ENCODE measurements around the gene RPEL1.
"Not testable (repeated sequence)": the region's sequence is repeated elsewhere in the genome, so short reads cannot be mapped to it uniquely, and the experiment has no call there.

The RPEL1 gene

DNA sequence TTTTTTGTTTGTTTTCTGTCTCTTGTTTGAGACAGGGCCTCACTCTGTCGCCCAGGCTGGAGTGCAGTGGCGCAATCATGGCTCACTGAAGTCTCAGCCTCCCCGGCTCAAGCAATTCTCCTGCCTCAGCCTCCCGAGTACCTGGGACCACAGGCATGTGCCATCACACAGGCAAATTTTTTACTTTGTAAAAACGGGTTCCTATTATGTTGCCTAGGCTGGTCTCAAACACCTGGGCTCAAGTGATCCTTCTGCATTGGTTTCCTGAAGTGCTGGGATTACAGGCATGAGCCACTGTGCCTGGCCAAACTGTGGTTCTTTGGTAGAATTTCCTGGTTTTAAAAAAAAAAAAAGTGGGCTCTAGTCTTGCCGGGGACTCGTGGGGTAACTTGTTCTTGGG lies at the start of gene RPEL1:
Gene RPEL1, plus strand, starts transcription at position 301 of the 400 bp plus-strand sequence. CDS start 110 bp downstream, outside the sequence.
- not testable (repeated sequence) for DNase-seq (ENCODE audit: low read depth, low spot score)

DNA sequence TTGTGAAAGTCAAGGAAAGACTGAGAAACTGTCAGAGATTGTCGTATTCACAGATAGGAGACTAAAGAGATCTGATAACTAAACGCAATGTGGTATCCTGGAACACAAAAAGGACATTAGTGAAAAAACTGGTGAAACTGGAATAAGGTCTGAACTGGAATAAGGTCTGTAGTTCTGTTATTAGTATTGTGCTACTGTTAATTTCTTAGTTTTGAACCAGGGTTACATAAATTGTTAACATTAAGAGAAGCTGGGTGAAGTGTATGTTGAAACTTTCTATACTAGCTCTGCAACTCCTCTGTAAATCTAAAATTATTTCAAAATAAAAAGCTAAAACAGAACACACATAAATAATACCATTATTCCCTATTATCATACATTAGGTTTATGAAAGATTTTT lies 49.2 kb upstream of the RPEL1 start:
- DNase-seq (ENCODE audit: low read depth, low spot score) = no peak

DNA sequence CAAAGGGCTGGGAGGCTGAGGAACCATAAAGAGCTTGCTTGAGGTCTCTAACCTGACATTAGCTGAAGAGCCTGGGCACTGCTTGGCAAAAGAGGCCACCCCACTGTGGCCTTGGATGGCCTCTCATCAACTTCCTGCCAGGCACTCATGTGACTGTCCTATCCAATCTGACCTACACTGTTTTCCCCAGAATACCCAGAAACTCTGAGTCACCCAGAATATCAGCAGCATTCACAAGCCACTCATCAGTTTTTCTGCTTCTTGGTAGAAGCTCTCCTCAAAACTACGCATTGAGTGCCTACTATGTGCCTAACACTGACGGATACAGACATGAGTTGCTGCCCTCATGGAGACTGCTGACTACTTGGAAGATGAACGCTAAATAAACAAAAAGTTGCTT lies 48.5 kb upstream of the RPEL1 start:
- DNase-seq (ENCODE audit: low read depth, low spot score) = no peak

DNA sequence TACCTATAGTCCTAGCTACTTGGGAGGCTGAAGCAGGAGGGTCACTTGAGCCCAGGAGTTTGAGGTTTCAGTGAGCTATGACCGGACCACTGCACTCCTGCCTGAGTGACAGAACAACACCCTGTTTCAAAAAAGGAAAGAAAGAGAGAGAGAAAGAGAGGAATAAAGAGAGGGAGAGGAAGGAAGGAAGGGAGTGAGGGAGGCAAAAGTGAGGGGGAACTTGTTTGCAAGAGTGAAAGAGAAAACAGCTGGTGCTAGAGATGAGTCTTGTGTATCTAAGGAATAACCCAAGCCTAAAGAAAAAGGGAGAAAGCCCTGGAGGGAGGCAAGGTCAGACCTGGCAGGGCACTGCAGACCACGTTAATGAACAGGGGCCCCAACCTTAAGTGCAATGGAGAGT lies 47.8 kb upstream of the RPEL1 start:
- no peak for DNase-seq (ENCODE audit: low read depth, low spot score)

DNA sequence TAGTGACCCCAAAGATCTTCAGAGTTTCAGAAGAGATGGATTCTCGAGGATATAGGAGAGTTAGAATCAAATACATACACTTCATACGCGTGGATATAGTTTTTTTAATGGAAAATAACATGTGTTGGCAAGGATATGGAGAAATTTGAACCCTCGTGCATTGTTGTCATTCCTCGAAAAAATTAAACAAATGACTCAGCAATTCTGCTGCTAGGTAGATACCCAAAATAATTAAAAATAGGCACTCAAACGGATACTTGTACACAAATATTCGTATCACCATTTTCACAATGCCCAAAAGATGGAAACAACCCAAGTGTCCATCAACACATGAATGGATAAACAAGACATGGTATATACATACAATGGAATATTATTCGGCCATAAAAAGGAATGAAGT lies 47.0 kb upstream of the RPEL1 start:
- no peak for DNase-seq (ENCODE audit: low read depth, low spot score)

DNA sequence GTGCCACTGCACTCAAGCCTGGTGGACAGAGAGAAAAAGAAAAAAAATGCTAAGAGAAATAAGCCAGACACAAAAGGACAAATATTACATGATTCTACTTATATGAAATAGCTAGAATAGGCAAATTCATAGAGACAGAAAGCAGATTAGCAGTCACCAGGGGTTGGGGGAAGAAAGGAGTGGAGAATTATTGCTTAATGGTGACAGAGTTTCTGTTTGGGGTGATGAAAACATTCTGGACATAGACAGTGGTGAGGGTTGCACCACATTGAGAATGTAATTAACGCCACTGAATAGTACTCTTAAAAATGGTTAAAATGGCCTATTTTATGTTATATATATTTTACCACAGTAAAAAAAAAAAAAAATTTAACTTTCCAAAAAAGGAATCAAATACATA lies 46.2 kb upstream of the RPEL1 start:
- no peak for DNase-seq (ENCODE audit: low read depth, low spot score)

DNA sequence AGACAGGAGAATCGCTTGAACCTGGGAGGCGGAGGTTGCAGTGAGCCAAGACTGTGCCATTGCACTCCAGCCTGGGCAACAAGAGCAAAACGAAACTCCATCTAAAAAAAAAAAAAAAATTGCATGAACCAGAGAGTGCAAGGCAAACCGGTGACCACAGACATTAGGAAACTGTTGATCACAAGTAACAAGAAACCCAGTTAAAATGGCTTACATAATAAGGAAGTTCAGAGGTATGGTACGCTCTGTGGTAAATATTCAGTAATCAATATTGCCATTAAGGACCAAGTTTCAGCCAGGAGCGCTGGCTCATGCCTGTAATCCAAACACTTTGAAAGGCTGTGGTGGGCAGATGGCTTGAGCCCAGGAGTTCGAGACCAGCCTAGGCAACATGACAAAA lies 43.4 kb upstream of the RPEL1 start:
- no peak for DNase-seq (ENCODE audit: low read depth, low spot score)

DNA sequence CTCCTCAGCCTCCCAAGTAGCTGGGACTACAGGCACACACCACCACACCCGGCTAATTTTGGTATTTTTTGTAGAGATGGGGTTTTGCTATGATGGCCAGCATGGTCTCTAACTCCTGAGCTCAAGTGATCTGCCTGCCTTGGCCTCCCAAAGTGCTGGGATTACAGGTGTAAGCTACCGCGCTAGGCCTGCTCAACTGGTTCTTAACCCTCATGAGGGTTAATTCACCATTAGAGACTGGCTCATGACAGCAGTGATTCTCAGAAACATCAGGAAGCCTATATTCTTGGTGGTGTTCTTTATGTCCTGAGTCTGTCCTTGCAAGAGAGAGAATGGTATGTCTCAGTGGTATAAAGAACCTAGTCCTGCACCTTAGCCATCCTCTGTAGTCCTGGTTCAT lies 42.2 kb upstream of the RPEL1 start:
- DNase-seq (ENCODE audit: low read depth, low spot score) = no peak

DNA sequence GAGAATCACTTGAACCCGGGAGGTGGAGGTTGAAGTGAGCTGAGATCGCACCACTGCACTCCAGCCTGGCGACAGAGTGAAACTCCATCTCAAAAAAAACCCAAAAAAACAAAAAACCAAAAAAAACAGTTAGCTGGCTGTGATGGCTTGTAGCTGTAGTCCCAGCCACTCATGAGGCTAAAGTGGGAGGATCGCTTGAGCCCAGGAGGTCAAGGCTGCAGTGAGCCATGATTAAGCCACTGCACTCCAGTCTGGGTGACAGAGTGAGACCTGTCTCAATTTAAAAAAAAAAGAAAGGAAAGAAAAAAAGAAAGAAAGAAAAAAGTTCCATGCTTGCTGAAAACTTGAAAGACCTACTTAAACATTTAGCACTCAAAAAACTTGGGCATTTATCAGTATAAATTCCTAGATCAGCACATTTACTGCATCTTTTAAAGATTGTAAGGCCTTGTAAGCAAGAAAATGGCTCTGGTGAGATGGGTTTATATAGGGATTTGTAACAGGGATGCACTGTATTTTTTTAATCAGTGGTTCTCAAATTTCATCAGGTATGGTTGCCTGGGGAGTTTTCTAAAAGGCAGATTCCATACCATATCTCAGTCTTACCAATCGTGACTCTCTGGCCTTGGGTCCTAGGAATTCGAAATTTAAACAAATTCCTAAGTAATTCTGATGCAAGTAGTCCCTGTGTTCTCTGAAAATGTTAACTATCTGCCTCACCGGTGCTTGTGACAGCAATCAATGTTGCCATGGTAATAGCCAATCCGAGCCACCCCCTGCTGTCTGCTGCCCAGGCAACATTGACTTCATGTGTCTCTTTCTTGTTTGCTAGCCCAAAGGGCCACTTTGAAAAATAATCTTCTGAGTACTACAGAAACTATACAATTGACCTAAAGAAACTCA lies 41.1 kb upstream of the RPEL1 start:
- DNase-seq (ENCODE audit: low read depth, low spot score) = no peak

DNA sequence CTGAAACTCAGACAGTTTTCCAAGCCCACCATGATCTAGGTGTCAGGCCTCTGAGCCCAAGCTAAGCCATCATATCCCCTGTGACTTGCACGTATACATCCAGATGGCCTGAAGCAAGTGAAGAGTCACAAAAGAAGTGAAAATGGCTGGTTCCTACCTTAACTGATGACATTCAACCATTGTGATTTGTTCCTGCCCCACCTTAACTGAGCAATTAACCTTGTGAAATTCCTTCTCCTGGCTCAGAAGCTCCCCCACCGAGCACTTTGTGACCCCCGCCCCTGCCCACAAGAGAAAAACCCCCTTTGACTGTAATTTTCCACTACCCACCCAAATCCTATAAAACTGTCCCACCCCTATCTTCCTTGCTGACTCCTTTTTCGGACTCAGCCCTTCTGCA lies 40.3 kb upstream of the RPEL1 start:
- not testable (repeated sequence) for DNase-seq (ENCODE audit: low read depth, low spot score)

DNA sequence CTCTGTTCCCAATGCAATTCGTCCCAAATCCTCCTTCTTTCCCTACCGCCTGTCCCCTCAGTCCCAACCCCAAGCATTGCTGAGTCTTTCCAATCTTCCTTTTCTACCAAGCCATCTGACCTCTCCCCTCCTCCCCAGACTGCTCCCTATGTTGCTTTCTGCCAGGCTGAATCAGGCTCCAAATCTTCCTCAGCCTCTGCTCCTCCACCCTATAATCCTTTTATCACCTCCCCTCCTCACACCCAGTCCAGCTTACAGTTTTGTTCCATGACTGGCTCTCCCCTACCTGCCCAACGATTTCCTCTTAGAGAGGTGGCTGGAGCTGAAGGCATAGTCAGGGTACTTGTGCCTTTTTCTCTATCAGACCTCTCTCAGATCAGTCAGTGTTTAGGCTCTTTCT lies 39.0 kb upstream of the RPEL1 start:
- not testable (repeated sequence) for DNase-seq (ENCODE audit: low read depth, low spot score)

DNA sequence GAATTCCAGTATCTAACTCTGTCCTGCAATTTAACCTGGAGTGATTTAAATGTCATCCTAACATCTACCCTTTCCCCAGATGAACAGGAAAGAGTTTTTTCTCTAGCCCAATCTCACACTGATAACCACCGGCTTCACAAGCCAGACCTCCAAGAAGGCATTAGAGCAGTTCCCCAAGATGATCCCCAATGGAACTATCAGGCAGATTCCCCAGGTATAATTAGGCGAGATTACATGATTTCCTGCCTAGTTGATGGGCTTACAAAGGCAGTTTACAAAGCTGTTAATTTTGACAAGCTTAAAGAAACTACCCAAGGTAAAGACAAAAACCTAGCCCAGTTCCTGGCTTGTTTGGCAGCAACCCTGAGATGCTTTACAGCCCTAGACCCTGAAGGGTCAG lies 38.5 kb upstream of the RPEL1 start:
- DNase-seq (ENCODE audit: low read depth, low spot score) = no peak

DNA sequence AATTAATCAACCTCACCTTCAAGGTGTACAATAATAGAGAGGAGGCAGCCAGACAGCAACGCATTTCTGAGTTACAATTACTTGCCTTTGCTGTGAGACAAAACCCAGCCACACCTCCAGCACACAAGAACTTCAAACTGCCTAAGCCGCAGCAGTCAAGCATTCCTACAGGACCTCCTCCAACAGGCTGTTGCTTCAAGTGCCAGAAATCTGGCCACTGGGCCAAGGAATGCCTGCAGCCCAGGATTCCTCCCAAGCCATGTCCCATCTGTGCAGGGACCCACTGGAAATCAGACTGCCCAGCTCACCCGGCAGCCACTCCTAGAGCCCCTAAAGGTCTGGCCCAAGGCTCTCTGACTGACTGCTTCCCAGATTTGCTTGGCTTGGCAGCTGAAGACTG lies 38.0 kb upstream of the RPEL1 start:
- DNase-seq (ENCODE audit: low read depth, low spot score) = not testable (repeated sequence)

DNA sequence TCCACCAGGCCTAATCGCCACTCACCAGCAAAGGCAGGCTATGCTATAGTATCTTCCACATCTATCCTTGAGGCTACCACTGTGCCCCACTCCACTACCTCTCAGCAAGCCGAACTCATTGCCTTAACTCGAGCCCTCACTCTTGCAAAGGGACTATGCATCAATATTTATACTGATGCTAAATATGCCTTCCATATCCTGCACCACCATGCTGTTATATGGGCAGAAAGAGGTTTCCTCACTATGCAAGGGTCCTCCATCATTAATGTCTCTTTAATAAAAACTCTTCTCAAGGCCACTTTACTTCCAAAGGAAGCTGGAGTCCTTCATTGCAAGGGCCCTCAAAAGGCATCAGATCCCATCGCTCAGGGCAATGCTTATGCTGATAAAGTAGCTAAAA lies 35.4 kb upstream of the RPEL1 start:
- not testable (repeated sequence) for DNase-seq (ENCODE audit: low read depth, low spot score)

DNA sequence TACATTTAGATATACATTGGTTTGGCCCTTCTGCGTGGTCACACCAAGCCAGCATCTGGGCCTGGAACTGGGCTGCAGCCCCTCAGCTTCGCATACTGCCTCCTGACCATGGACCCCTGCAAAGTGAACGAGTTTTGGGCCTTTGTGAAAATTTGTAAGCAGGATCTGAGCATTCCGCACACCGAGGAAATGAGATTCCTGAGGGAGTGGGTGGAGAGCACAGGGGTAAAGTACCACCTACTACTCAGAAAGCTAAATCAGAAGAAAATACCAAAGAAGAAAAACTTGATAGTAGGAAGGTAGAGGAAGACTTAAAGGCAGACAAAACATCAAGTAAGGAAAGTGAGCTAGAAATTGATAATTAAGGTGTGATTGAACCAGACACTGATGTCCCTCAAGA lies 30.1 kb upstream of the RPEL1 start:
- DNase-seq (ENCODE audit: low read depth, low spot score) = no peak

DNA sequence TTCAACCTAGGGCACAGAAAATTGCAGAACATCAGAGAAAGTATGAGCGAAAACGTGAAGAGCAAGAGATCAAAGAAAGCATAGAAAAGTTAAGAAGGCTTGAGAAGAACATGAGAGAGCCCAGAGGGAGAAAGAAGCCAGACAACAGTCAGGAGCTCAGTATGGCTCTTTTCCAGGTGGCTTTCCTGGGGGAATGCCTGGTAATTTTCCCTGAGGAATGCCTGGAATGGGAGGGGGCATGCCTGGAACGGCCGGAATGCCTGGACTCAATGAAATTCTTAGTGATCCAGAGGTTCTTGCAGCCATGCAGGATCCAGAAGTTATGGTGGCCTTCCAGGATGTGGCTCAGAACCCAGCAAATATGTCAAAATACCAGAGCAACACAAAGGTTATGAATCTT lies 29.3 kb upstream of the RPEL1 start:
- not testable (repeated sequence) for DNase-seq (ENCODE audit: low read depth, low spot score)

DNA sequence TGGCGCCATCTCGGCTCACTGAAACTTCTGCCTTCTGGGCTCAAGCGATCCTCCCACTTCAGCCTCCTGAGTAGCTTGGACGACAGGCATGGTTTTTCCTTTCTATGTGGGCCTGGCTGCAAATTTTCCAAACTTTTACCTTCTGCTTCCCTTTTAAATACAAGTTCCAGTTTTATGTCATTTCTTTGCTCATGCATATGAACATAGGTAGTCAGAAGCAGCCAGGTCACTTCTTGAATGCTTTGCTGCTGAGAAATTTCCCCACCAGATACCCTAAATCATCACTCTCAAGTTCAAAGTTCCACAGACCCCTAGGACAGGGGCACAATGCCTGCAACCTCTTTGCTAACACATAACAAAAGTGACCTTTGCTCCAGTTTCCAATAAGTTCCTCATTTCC lies 21.6 kb upstream of the RPEL1 start:
- no peak for DNase-seq (ENCODE audit: low read depth, low spot score)

DNA sequence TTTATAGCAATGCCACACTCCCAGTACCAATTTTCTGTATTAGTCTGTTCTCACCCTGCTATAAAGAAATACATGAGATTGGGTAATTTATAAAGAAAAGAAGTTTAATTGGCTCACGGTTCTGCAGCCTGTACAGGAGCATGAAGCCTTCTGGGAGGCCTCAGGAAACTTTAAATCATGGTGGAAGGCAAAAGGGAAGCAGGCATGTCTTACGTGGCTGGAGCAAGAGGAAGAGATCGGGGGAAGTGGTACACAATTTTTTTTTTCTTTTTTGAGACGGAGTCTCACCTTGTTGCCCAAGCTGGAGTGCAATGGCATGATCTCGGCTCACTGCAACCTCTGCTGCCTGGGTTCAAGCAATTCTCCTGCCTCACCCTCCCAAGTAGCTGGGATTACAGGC lies 21.0 kb upstream of the RPEL1 start:
- not testable (repeated sequence) for DNase-seq (ENCODE audit: low read depth, low spot score)

DNA sequence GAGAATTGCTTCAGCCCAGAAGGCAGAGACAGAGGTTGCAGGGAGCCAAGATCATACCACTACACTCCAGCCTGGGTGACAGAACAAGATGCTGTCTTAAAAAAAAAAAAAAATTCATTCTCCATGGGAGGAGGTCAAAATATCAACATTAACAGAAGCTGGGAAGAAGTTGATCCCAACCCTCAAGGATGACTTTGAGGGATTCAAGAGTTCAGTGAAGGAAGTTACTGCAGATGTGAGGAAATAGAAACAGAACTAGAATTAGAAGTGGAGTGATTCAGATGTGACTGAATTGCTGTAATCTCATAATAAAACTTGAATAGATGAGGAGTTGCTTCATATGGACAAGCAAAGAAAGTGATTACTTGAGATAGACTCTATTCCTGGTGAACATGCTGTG lies 19.7 kb upstream of the RPEL1 start:
- no peak for DNase-seq (ENCODE audit: low read depth, low spot score)

DNA sequence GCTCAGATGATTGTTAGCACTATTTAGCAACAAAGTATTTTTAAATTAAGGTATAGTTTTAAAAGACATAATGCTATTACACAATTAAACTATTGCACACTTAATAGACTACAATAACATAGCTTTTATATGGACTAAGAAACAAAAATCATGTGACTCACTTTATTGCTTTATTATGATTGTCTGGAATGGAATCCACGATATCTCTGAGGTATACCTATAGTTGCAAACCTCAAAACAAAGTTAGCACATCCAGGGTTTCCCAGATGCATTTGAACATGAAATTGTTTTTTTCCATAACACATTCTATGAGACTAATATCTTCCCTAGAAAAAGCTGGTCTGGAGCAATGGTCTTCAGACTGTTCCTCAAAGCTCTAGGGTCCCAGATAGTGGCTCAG lies 18.3 kb upstream of the RPEL1 start:
- no peak for DNase-seq (ENCODE audit: low read depth, low spot score)

DNA sequence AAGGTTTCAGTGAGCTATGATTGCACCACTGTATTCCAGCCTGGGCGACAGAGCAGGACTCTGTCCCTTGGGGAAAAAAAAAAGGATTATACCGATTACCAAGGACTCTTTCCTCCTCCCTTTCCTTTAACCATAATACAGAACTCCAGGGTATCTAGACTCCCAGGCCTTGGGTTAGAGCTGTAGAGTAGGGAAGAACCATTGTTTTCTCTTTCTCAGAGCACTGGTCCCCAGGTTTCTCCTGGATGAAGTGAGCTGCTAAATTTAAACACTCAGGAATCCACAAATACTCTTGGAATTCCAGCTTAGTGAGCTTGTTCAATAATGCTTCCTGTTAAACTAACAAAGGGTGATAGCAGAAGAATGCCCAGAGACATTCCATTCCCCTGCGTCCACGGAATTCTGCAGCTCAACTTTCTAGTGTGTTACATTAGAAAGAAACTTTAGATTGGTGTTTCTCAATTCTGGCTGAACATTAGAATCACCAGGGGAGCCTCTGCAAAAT lies 14.6 kb upstream of the RPEL1 start:
- DNase-seq (ENCODE audit: low read depth, low spot score) = peak; percentile 59

DNA sequence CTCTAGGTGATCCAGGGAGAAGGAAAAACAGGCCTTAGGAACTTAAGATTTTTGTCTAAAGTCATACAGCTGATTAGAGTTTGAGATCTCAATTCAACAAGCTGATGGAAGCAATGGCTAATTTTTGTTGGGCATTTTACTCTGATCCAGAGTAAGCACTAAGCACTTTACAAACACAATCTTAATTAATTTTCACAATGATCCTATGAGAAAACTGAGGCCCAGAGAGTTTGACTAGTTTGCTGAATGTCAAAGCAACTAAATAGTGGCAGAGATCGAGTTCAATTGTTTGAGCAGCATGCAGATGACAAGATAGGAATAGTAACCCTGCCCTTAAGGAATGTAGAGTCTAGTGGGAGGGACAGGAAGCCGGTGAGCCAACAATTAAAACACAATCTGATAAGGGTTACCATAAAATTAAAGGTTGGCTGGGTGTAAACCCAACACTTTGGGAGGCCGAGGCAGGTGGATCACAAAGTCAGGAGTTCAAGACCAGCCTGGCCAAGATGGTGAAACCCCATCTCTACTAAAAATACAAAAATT lies 13.5 kb upstream of the RPEL1 start:
- no peak for DNase-seq (ENCODE audit: low read depth, low spot score)

All from smooth muscle cell of the brain vasculature (primary cell).